HUES48 (cell line): ENCODE measurements around the gene HES1.
"Not testable (repeated sequence)": the region's sequence is repeated elsewhere in the genome, so short reads cannot be mapped to it uniquely, and the experiment has no call there.

Experiments used
- H3K27ac ChIP-seq: one replicate; pipeline ENCODE4 v1.7.0; 2013; ENCODE audit warnings: low read depth, low read length, inconsistent platforms
- H3K27me3 ChIP-seq: 2 replicates; pipeline ENCODE4 v1.6.1; 2013; ENCODE audit warnings: mild to moderate bottlenecking, low read length; ENCODE audit not compliant: control insufficient read depth, insufficient read depth
- H3K36me3 ChIP-seq: 2 replicates; pipeline ENCODE4 v1.6.1; 2013; ENCODE audit warnings: low read length; ENCODE audit not compliant: control insufficient read depth, insufficient read depth
- H3K4me1 ChIP-seq: 2 replicates; pipeline ENCODE4 v1.6.1; 2013; ENCODE audit warnings: mild to moderate bottlenecking, low read length; ENCODE audit not compliant: control insufficient read depth, insufficient read depth
- H3K4me3 ChIP-seq: 2 replicates; pipeline ENCODE4 v1.5.1; 2013; ENCODE audit warnings: mild to moderate bottlenecking, low read depth, low read length
- H3K9ac ChIP-seq: 2 replicates; pipeline ENCODE4 v1.6.1; 2013; ENCODE audit warnings: mild to moderate bottlenecking, low read depth, low read length, moderate library complexity
- H3K9me3 ChIP-seq: 2 replicates; pipeline ENCODE4 v1.6.1; 2013; ENCODE audit warnings: low read length; ENCODE audit not compliant: control insufficient read depth, insufficient read depth

The HES1 gene

GRCh38 chr3:194135806-194136518, at the start of gene HES1:
Gene HES1, plus strand, starts transcription at chr3:194136148. Its CDS starts 233 bp downstream, at chr3:194136381.
- Histone ChIP-seq H3K27ac (peak within 1 kb of the TSS; percentile 96), H3K9me3 (no peaks in the 10 kb centered on the region), H3K9ac (no peak within 1 kb of the TSS; the same call in 1 of the 2 replicates), H3K4me3 (peak within 1 kb of the TSS; percentile 69), H3K27me3 (peaks cover 58% of the 10 kb centered on the region), H3K36me3 (no peaks in the 10 kb centered on the region), H3K4me1 (peaks cover 54% of the 10 kb centered on the region)

GRCh38 chr3:194086388-194087075, 49.4 kb upstream of the HES1 start:
- Histone ChIP-seq H3K9me3 (no peaks in the 10 kb centered on the region), H3K27me3 (peaks cover 3% of the 10 kb centered on the region; the same call in 1 of the 2 replicates), H3K36me3 (no peaks in the 10 kb centered on the region), H3K4me3 (no peak overlapping the region), H3K9ac (no peak overlapping the region), H3K4me1 (peaks cover 36% of the 10 kb centered on the region), H3K27ac (peak overlapping the region; percentile 83)

- Histone ChIP-seq H3K4me1 (peaks cover 36% of the 10 kb centered on the region), H3K27ac (peak overlapping the region; percentile 83), H3K36me3 (no peaks in the 10 kb centered on the region), H3K4me3 (no peak overlapping the region), H3K9me3 (no peaks in the 10 kb centered on the region), H3K9ac (no peak overlapping the region), H3K27me3 (peaks cover 3% of the 10 kb centered on the region; the same call in 1 of the 2 replicates)
Observed at GRCh38 chr3:194087280-194087679, 48.7 kb upstream of the HES1 start.

DNA sequence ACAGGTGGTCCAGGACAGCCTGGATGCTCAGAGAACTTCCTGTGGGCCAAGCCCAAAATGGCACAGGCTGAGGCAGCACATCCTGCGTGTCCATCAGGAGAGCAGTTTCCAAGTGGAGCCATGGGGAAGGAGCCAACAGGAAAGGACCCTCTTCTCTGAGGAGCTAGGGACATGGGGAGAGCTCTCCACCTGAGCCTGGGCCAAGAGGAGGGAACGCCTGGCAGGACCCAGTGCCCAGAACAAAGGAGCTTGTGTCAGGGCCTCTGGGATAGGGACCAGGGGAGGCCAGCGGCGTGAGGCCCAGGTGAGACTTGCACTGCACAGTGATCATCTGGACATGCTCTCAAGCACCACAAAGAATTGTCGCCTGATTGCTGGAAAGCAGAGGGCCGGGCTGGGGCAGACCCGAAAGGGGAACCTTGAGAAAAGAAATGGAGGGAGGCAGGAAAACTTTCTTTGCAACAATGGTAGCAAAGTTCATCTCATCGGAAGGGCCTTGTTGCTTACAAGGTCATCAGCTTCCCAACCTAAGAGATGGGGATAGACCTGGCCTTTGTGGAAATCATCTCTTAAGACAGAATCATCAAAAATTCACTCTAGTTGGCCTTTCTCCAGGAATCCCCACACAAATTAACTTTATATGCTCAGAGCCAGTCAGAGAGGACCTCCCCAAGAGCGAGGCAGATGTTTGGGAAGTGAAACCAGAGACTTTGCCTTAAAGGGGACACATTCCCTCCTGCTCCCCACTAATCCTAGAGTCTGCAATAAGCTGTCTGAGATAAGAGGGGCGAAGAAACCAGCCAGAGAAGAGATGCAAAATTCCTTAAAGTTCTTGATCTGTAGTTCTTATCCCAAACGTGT, 47.7 kb upstream of the HES1 start:
- Histone ChIP-seq H3K9me3 (no peaks in the 10 kb centered on the region), H3K27me3 (peaks cover 3% of the 10 kb centered on the region; the same call in 1 of the 2 replicates), H3K4me1 (peaks cover 36% of the 10 kb centered on the region), H3K36me3 (no peaks in the 10 kb centered on the region), H3K27ac (no peak overlapping the region), H3K9ac (no peak overlapping the region), H3K4me3 (no peak overlapping the region)

GRCh38 chr3:194089357-194090177, 46.4 kb upstream of the HES1 start:
- Histone ChIP-seq H3K4me1 (peaks cover 36% of the 10 kb centered on the region), H3K27me3 (no peaks in the 10 kb centered on the region; the same call in 1 of the 2 replicates), H3K36me3 (no peaks in the 10 kb centered on the region), H3K9me3 (no peaks in the 10 kb centered on the region), H3K27ac (peak overlapping the region; percentile 90), H3K4me3 (no peak overlapping the region), H3K9ac (0 out of 2 replicates have a peak overlapping the region, but pooled peaks have one; percentile 12)

DNA sequence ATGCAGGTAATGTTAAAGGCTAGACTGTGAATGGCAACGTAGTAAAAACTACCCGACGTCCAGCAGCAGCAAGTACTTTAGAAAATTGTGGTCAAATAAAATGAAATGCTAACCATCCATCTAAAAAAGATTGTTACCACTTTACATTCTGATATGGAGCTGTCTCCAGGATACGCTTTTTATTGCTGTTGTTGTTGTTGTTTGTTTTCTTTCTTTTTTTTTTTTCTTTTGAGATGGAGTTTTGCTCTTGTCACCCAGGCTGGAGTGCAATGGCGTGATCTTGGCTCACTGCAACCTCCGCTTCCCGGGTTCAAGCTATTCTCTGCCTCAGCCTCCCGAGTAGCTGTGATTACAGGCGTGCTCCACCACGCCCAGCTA, 45.8 kb upstream of the HES1 start:
- Histone ChIP-seq H3K27ac (peak overlapping the region; percentile 90), H3K4me1 (peaks cover 36% of the 10 kb centered on the region)
- H3K4me3 ChIP-seq, H3K9me3 ChIP-seq, H3K36me3 ChIP-seq, H3K27me3 ChIP-seq, H3K9ac ChIP-seq: not testable (repeated sequence)

DNA sequence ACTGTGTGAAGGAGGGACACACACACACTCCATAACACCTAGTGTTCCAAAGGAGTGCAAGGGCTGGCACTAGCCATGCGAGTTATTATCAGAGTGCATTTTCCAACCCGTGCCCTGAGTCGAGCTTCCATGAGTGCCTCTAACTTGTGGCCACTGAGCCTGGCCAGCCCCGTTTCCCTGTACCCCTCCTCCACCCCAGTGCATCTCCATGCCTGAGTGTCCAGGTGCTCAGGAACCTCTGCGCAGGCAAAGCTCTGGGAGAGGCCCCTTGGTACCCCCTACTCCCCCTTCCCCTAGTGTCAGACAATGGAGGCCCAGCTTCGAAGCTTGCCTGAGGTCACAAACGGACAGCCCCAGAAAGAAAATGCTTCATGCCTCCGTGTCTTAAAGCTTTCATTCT, 45.2 kb upstream of the HES1 start:
- Histone ChIP-seq H3K4me3 (no peak overlapping the region), H3K9me3 (no peaks in the 10 kb centered on the region), H3K9ac (no peak overlapping the region), H3K4me1 (peaks cover 30% of the 10 kb centered on the region), H3K27me3 (no peaks in the 10 kb centered on the region), H3K36me3 (no peaks in the 10 kb centered on the region), H3K27ac (no peak overlapping the region)

DNA sequence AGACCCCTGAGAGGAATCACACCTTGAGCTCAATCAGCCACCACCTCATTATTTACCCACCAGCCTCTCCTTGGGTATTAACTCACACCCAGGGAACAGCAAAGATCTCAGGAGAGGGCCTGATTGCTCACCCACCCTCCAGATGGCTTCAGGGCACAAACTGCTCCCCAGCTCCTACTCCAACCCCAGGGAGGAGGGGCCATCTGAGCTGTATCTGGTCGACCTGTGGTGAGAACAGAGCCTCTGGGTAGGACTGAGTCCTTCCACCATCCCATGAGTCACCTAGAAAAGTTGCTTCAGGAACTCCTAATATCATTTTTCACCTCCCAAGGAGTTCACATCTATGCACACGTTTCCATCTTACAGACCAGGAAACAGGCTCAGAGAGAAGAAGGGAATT, 44.8 kb upstream of the HES1 start:
- no peak overlapping the region for H3K4me3 ChIP-seq
- no peak overlapping the region for H3K9ac ChIP-seq
- H3K27me3 ChIP-seq, result no peaks in the 10 kb centered on the region
- H3K27ac ChIP-seq, result no peak overlapping the region
- H3K4me1 ChIP-seq, result peaks cover 26% of the 10 kb centered on the region
- no peaks in the 10 kb centered on the region for H3K9me3 ChIP-seq
- no peaks in the 10 kb centered on the region for H3K36me3 ChIP-seq

DNA sequence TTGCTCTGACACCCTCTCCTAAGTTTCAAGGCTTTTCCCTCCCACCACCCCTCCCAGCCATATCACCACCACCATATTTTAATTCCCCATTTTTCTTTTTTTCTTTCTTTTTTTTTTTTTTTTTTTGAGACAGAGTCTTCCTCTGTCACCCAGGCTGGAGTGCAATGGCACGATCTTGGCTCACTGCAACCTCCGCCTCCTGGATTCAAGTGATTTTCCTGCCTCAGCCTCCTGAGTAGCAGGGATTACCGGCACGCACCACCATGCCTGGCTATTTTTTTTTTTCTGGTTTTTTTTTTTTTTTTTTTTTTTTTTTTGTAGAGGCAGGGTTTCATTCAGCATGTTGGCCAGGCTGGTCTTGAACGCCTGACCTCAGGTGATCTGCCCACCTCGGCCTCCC, 44.1 kb upstream of the HES1 start:
- H3K27ac ChIP-seq, H3K27me3 ChIP-seq, H3K9me3 ChIP-seq, H3K36me3 ChIP-seq, H3K4me3 ChIP-seq, H3K9ac ChIP-seq: not testable (repeated sequence)
- H3K4me1 ChIP-seq, result peaks cover 18% of the 10 kb centered on the region

DNA sequence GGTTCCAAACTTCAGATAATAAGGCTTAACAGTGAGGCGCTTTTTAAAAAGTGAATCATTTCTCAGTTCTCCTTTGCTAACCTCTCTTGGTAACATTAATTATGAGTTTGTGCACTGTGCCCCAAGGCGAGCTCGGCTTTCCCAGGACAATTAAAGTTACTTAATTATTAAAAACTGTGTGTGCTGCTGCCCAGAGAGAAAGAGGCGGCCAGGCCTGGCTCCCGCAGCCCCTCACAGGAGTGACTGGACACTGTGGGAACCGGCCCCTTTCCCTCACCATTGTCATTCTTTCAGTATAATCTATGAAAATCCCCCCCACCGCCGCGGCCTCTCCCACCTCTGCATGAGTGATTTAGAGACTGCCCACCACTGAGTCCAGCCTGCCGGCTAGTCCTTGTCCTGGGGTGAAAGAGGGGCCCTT, 43.1 kb upstream of the HES1 start:
- no peaks in the 10 kb centered on the region for H3K36me3 ChIP-seq
- H3K27me3 ChIP-seq, result no peaks in the 10 kb centered on the region; the same call in 1 of the 2 replicates
- H3K4me1 ChIP-seq, result peaks cover 16% of the 10 kb centered on the region
- no peak overlapping the region for H3K27ac ChIP-seq
- H3K9ac ChIP-seq, result no peak overlapping the region
- no peak overlapping the region for H3K4me3 ChIP-seq
- H3K9me3 ChIP-seq, result no peaks in the 10 kb centered on the region
